ENCODE measurements around the gene ODAD3. TPM values are rescaled to one million over a fixed set of nuclear protein-coding genes. Genes with fewer than 3 reads are reported as not detected.
A peak's percentile ranks its signal among the peaks of the same experiment; 100 is the strongest.

ODAD3 gene
- total and polyA plus RNA-seq, 10 of the 15 experiments (the other 5 are each of a cell fraction or from before 2014, with no cell fraction given), result 0.11 to 0.39 (median 0.28) TPM; not detected in 7

- TF ChIP-seq SKIL (IDR thresholded peaks at IDR 0.05; ENCODE audit: low read depth, poor library complexity, severe bottlenecking) (peak; percentile 17), JUND (IDR thresholded peaks at IDR 0.05; ENCODE audit: low read depth, low read length) (no peak), RCOR1 (conservative IDR thresholded peaks at IDR 0.05; ENCODE audit: low read depth, low read length) (no peak; the same call in 1 of the 2 replicates), CEBPZ (IDR thresholded peaks at IDR 0.05; ENCODE audit: low read depth, low read length) (peak; percentile 84), STAT3 (IDR thresholded peaks at IDR 0.05; ENCODE audit: low read depth, low read length) (no peak), HDAC2 (IDR thresholded peaks at IDR 0.05) (no peak), SRF (IDR thresholded peaks at IDR 0.05; ENCODE audit: low read depth in 2 of 2, low read length in 2 of 2) (no peak), NFYA (IDR thresholded peaks at IDR 0.05; ENCODE audit: borderline replicate concordance, low read depth, low read length) (no peak; the same call in 1 of the 2 replicates), FOXK2 (IDR thresholded peaks at IDR 0.05) (no peak), NR2C2 (IDR thresholded peaks at IDR 0.05; ENCODE audit: borderline replicate concordance, control insufficient read depth, insufficient read length, low read depth) (no peak), NBN (IDR thresholded peaks at IDR 0.05) (peak; percentile 64; the same call in 1 of the 2 replicates), RB1 (IDR thresholded peaks at IDR 0.05; ENCODE audit: borderline replicate concordance) (peak; percentile 71; the same call in 1 of the 2 replicates), YY1 (IDR thresholded peaks at IDR 0.05; ENCODE audit: low read depth, low read length) (peak; percentile 87), NFYB (IDR thresholded peaks at IDR 0.05; ENCODE audit: insufficient read depth, low read depth, low read length) (peak; percentile 90), MLLT1 (IDR thresholded peaks at IDR 0.05) (no peak), SMARCA5 (IDR thresholded peaks at IDR 0.05) (no peak; the same call in 1 of the 2 replicates), RFX5 (IDR thresholded peaks at IDR 0.05; ENCODE audit: low read depth, low read length) (0 out of 2 replicates have a peak, but pooled peaks have one; percentile 12), WRNIP1 (IDR thresholded peaks at IDR 0.05; ENCODE audit: borderline replicate concordance, low read depth, low read length) (no peak), CHD4 (IDR thresholded peaks at IDR 0.05) (no peak), PAX5 (IDR thresholded peaks at IDR 0.05; ENCODE audit: borderline replicate concordance, low read depth, low read length) (no peak), CREB1 (IDR thresholded peaks at IDR 0.05; ENCODE audit: low read depth) (peak; percentile 90), CBX5 (IDR thresholded peaks at IDR 0.05; ENCODE audit: low read depth) (no peak), ELK1 (IDR thresholded peaks at IDR 0.05; ENCODE audit: low read depth, low read length) (peak; percentile 34; the same call in 1 of the 2 replicates)
Observed at GRCh38 chr19:11374433-11375142, 60.3 kb downstream of the ODAD3 start, which contains the start of gene SWSAP1 (continued).

Measured in GM12878 (cell line).